Superior temporal gyrus (tissue), 1 donor: Measurements from ENCODE around the gene MTX2.
"Not testable (repeated sequence)": the region's sequence is repeated elsewhere in the genome, so short reads cannot be mapped to it uniquely, and the experiment has no call there.

Experiments
- DNase-seq: peaks from one replicate; pipeline ENCODE4 v3.0.0-alpha.2; 2016; ENCODE audit errors: extremely low spot score

Gene MTX2

GRCh38 chr2:176373155-176373554, 103.9 kb downstream of the MTX2 start:
- DNase-seq: not testable (repeated sequence)

- no peak for DNase-seq
These were observed 109.1 kb downstream of the MTX2 start for GRCh38 chr2:176378323-176378722.

- DNase-seq: no peak
These were observed 111.1 kb downstream of the MTX2 start for GRCh38 chr2:176380341-176380740.

GRCh38 chr2:176383100-176383499, 113.9 kb downstream of the MTX2 start:
- no peak for DNase-seq

GRCh38 chr2:176383836-176384442, 114.7 kb downstream of the MTX2 start:
- no peak for DNase-seq

GRCh38 chr2:176385219-176385759, 116.0 kb downstream of the MTX2 start:
- DNase-seq: no peak

GRCh38 chr2:176385838-176386237, 116.6 kb downstream of the MTX2 start:
- DNase-seq: no peak
